Nephron (organoid): ENCODE data around the gene RAB11FIP4.

Source experiments
- H3K27ac Mint-ChIP-seq, 3 experiments: 2 replicates each; pipeline ENCODE4 v1.8.0; 2020; ENCODE audit warnings: mixed read lengths in 3 of 3, mild to moderate bottlenecking in 2 of 3, moderate library complexity in 1 of 3
- H3K27me3 Mint-ChIP-seq: 2 replicates; pipeline ENCODE4 v1.8.0; 2021; ENCODE audit warnings: low read depth, mild to moderate bottlenecking, moderate library complexity, mixed read lengths
- H3K36me3 Mint-ChIP-seq: 2 replicates; pipeline ENCODE4 v1.8.0; 2020; ENCODE audit warnings: low read depth, mixed read lengths
- H3K4me1 Mint-ChIP-seq: 2 replicates; pipeline ENCODE4 v1.8.0; 2020; ENCODE audit warnings: mixed read lengths
- H3K4me3 Mint-ChIP-seq, 3 experiments: 2 replicates each; pipeline ENCODE4 v1.8.0; 2020; ENCODE audit warnings: mild to moderate bottlenecking in 3 of 3, mixed read lengths in 3 of 3, moderate library complexity in 2 of 3
- H3K9me3 Mint-ChIP-seq: 2 replicates; pipeline ENCODE4 v1.8.0; 2020; ENCODE audit warnings: mixed read lengths
- CTCF ChIP-seq, 3 experiments: fragments of 200-600 bp; sonication (generic); IDR thresholded peaks; one replicate each; pipeline ENCODE4 v1.5.0; 2021; ENCODE audit warnings: antibody characterized with exemption in 3 of 3; ENCODE audit not compliant: unreplicated experiment in 3 of 3

The RAB11FIP4 gene

GRCh38 chr17:31487648-31488263 lies 96.3 kb downstream of the RAB11FIP4 start:
- no peaks in the 10 kb centered on the region for H3K36me3 Mint-ChIP-seq
- peaks cover 8% of the 10 kb centered on the region for H3K4me1 Mint-ChIP-seq
- peak overlapping the region; percentile 81 to 88 (median 83) for H3K4me3 Mint-ChIP-seq
- peaks cover 66% of the 10 kb centered on the region for H3K27me3 Mint-ChIP-seq
- no peaks in the 10 kb centered on the region for H3K9me3 Mint-ChIP-seq
- peak overlapping the region in 2 of 3 experiments; percentile 51 to 63 for H3K27ac Mint-ChIP-seq
- no peak for TF ChIP-seq CTCF (IDR thresholded peaks at IDR 0.05; ENCODE audit: unreplicated experiment in 3 of 3)

GRCh38 chr17:31488264-31488981 lies 96.9 kb downstream of the RAB11FIP4 start:
- no peak for TF ChIP-seq CTCF (IDR thresholded peaks at IDR 0.05; ENCODE audit: unreplicated experiment in 3 of 3)
- peaks cover 66% of the 10 kb centered on the region for H3K27me3 Mint-ChIP-seq

GRCh38 chr17:31488982-31489294 lies 97.5 kb downstream of the RAB11FIP4 start:
- Mint-ChIP-seq H3K9me3 (no peaks in the 10 kb centered on the region), H3K27ac (no peak overlapping the region), H3K36me3 (no peaks in the 10 kb centered on the region), H3K27me3 (peaks cover 66% of the 10 kb centered on the region), H3K4me1 (peaks cover 8% of the 10 kb centered on the region), H3K4me3 (peak overlapping the region; percentile 84 to 90 (median 90))
- no peak for TF ChIP-seq CTCF (IDR thresholded peaks at IDR 0.05; ENCODE audit: unreplicated experiment in 3 of 3)

More at GRCh38 chr17:31488264-31488981, 96.9 kb downstream of the RAB11FIP4 start:
- Mint-ChIP-seq H3K4me3 (peak overlapping the region; percentile 84 to 90 (median 90)), H3K27ac (no peak overlapping the region), H3K9me3 (no peaks in the 10 kb centered on the region), H3K4me1 (peaks cover 8% of the 10 kb centered on the region), H3K36me3 (no peaks in the 10 kb centered on the region)

- Mint-ChIP-seq H3K4me1 (peaks cover 8% of the 10 kb centered on the region), H3K27me3 (peaks cover 66% of the 10 kb centered on the region), H3K4me3 (peak overlapping the region; percentile 84 to 90 (median 90)), H3K27ac (peak overlapping the region in 2 of 3 experiments; percentile 9 to 45), H3K36me3 (no peaks in the 10 kb centered on the region), H3K9me3 (no peaks in the 10 kb centered on the region)
- no peak for TF ChIP-seq CTCF (IDR thresholded peaks at IDR 0.05; ENCODE audit: unreplicated experiment in 3 of 3)
Measured at GRCh38 chr17:31489295-31490018, 98.0 kb downstream of the RAB11FIP4 start.

- Mint-ChIP-seq H3K4me1 (peaks cover 8% of the 10 kb centered on the region), H3K27me3 (peaks cover 60% of the 10 kb centered on the region), H3K36me3 (no peaks in the 10 kb centered on the region), H3K9me3 (no peaks in the 10 kb centered on the region), H3K27ac (no peak overlapping the region), H3K4me3 (peak overlapping the region; percentile 60 to 90 (median 84))
- TF ChIP-seq CTCF (IDR thresholded peaks at IDR 0.05; ENCODE audit: unreplicated experiment in 3 of 3) = no peak
Measured at GRCh38 chr17:31490019-31490650, 98.7 kb downstream of the RAB11FIP4 start.
